Fibroblast of lung (primary cell): ENCODE measurements around the gene TMPRSS4. TPM values are rescaled to one million over a fixed set of nuclear protein-coding genes. Genes with fewer than 3 reads are reported as not detected.

Experiments used
- DNase-seq, 2 donors: peaks; one replicate each; pipeline versions ENCODE4 v3.0.0 to v3.0.0-alpha.2; 2010; ENCODE audit warnings: low read depth in 2 of 2
- H2AFZ ChIP-seq: 2 replicates; pipeline ENCODE4 v1.5.1; 2012; ENCODE audit warnings: low read length, control low read depth, inconsistent platforms
- H3K27ac ChIP-seq: 2 replicates; pipeline ENCODE4 v1.5.1; 2011; ENCODE audit warnings: low read length, control low read depth; ENCODE audit not compliant: insufficient read depth
- H3K27me3 ChIP-seq: 2 replicates; pipeline ENCODE4 v1.5.1; 2011; ENCODE audit warnings: mild to moderate bottlenecking, low read length; ENCODE audit not compliant: control insufficient read depth, insufficient read depth
- H3K36me3 ChIP-seq: 2 replicates; pipeline ENCODE4 v1.5.1; 2011; ENCODE audit warnings: low read length; ENCODE audit not compliant: control insufficient read depth, insufficient read depth
- H3K4me1 ChIP-seq: 2 replicates; pipeline ENCODE4 v1.5.1; 2011; ENCODE audit warnings: low read length; ENCODE audit not compliant: control insufficient read depth, insufficient read depth; ENCODE audit errors: extremely low read depth
- H3K4me2 ChIP-seq: 2 replicates; pipeline ENCODE4 v1.5.1; 2011; ENCODE audit warnings: low read length, control low read depth; ENCODE audit not compliant: insufficient read depth; ENCODE audit errors: extremely low read depth
- H3K4me3 ChIP-seq, 4 experiments: fragments of 200-600 bp in 1 of 4; sonication (generic) in 1 of 4; replicated peaks in 1 of 4; 2 replicates each; pipeline ENCODE4 v1.5.1; 2011 to 2016; ENCODE audit warnings: low read length in 4 of 4, low read depth in 3 of 4, mild to moderate bottlenecking in 3 of 4, control low read depth in 2 of 4, inconsistent platforms in 1 of 4, mixed read lengths in 1 of 4; ENCODE audit not compliant: insufficient read depth in 1 of 4; ENCODE audit errors: control extremely low read depth in 1 of 4
- H3K79me2 ChIP-seq: 2 replicates; pipeline ENCODE4 v1.5.1; 2012; ENCODE audit warnings: mild to moderate bottlenecking, low read length, inconsistent platforms; ENCODE audit not compliant: control insufficient read depth, insufficient read depth
- H3K9ac ChIP-seq: 2 replicates; pipeline ENCODE4 v1.5.1; 2011; ENCODE audit warnings: mild to moderate bottlenecking, low read length, control low read depth; ENCODE audit not compliant: insufficient read depth
- H3K9me3 ChIP-seq: 2 replicates; pipeline ENCODE4 v1.5.1; 2012; ENCODE audit warnings: low read depth, low read length; ENCODE audit not compliant: control insufficient read depth, insufficient read depth
- H4K20me1 ChIP-seq: 2 replicates; pipeline ENCODE4 v1.5.1; 2011; ENCODE audit warnings: low read length; ENCODE audit not compliant: control insufficient read depth, insufficient read depth; ENCODE audit errors: extremely low read depth
- CTCF ChIP-seq, 2 donors: IDR thresholded peaks in 1 of 2; conservative IDR thresholded peaks in 1 of 2; 1 replicate in 1 of 2; 2 replicates in 1 of 2; pipeline ENCODE4 v1.5.1; 2011 to 2012; ENCODE audit warnings: low read length in 2 of 2, control low read depth in 1 of 2, inconsistent platforms in 1 of 2, low read depth in 1 of 2, mild to moderate bottlenecking in 1 of 2
- EZH2 ChIP-seq: IDR thresholded peaks from 2 replicates; pipeline ENCODE4 v1.5.1; 2012; ENCODE audit warnings: low read length, control low read depth, mild to moderate bottlenecking; ENCODE audit errors: missing control alignments
- polyA plus RNA-seq, 2 donors: library from polyadenylated mRNA; depleted of rRNA in 1 of 2; stranded (reverse) in 1 of 2; unstranded in 1 of 2; fragments of >200 nt; gene quantifications; 2 replicates each; pipeline ENCODE4 v1.2.1, GENCODE V29; 2011 to 2012; ENCODE audit warnings: missing spikeins in 1 of 2
- total RNA-seq: library from RNA; depleted of rRNA; stranded (reverse); fragments of >200 nt; gene quantifications from 2 replicates; pipeline ENCODE4 v1.2.1, GENCODE V29; 2014

The TMPRSS4 gene
- total and polyA plus RNA-seq, 2 donors (not counting 1 experiment from before 2014, with no cell fraction given), result not detected

GRCh38 chr11:118068945-118069612 lies 7.8 kb upstream of the TMPRSS4 start:
- Histone ChIP-seq H3K9ac (no peak overlapping the region), H3K4me3 (no peak overlapping the region), H3K36me3 (no peaks in the 10 kb centered on the region), H3K27ac (no peak overlapping the region), H3K27me3 (no peaks in the 10 kb centered on the region), H3K4me2 (no peak overlapping the region), H3K9me3 (no peaks in the 10 kb centered on the region), H3K4me1 (no peaks in the 10 kb centered on the region), H4K20me1 (no peaks in the 10 kb centered on the region), H2AFZ (no peak overlapping the region), H3K79me2 (no peaks in the 10 kb centered on the region)
- TF ChIP-seq EZH2, result no peak
- no peak for TF ChIP-seq CTCF (conservative IDR thresholded peaks at IDR 0.05 in 1 of 2, IDR thresholded peaks at IDR 0.05 in 1 of 2; ENCODE audit: low read depth in 1 of 2, low read length in 2 of 2)
- no peak for DNase-seq

- H3K4me2 ChIP-seq, result no peak overlapping the region
- no peak overlapping the region for H3K4me3 ChIP-seq
- no peak overlapping the region for H3K27ac ChIP-seq
- H3K79me2 ChIP-seq, result no peaks in the 10 kb centered on the region
- no peak overlapping the region for H3K9ac ChIP-seq
- H3K4me1 ChIP-seq, result no peaks in the 10 kb centered on the region
- H3K27me3 ChIP-seq, result no peaks in the 10 kb centered on the region
- no peaks in the 10 kb centered on the region for H3K36me3 ChIP-seq
- H4K20me1 ChIP-seq, result no peaks in the 10 kb centered on the region
- no peak for DNase-seq
- H2AFZ ChIP-seq, result no peak overlapping the region
- H3K9me3 ChIP-seq, result no peaks in the 10 kb centered on the region
- TF ChIP-seq EZH2, result no peak
Observed at GRCh38 chr11:118071416-118072030, 5.4 kb upstream of the TMPRSS4 start.

GRCh38 chr11:118073554-118073953 lies 3.3 kb upstream of the TMPRSS4 start:
- H3K36me3 ChIP-seq, result no peaks in the 10 kb centered on the region
- H3K27me3 ChIP-seq, result no peaks in the 10 kb centered on the region
- no peak for TF ChIP-seq CTCF (conservative IDR thresholded peaks at IDR 0.05 in 1 of 2, IDR thresholded peaks at IDR 0.05 in 1 of 2; ENCODE audit: low read depth in 1 of 2, low read length in 2 of 2)
- no peak for TF ChIP-seq EZH2
- no peaks in the 10 kb centered on the region for H4K20me1 ChIP-seq
- no peaks in the 10 kb centered on the region for H3K79me2 ChIP-seq
- no peak overlapping the region for H3K27ac ChIP-seq
- H3K9ac ChIP-seq, result no peak overlapping the region
- no peak overlapping the region for H3K4me2 ChIP-seq
- no peaks in the 10 kb centered on the region for H3K4me1 ChIP-seq
- H2AFZ ChIP-seq, result no peak overlapping the region
- DNase-seq, result no peak
- H3K4me3 ChIP-seq, result no peak overlapping the region
- no peaks in the 10 kb centered on the region for H3K9me3 ChIP-seq
